DMS114 treated with DMSO at 0.1 percent for 48 hours (cell line): Measurements from ENCODE around the gene DESI2.

Experiments
- DNase-seq: peaks from one replicate; lab custom pipeline; 2025; ENCODE audit not compliant: unreplicated experiment; lab: John Stamatoyannopoulos, UW

DESI2 gene

GRCh38 chr1:244751271-244751895 lies 98.5 kb downstream of the DESI2 start:
- no peak for DNase-seq

DNA sequence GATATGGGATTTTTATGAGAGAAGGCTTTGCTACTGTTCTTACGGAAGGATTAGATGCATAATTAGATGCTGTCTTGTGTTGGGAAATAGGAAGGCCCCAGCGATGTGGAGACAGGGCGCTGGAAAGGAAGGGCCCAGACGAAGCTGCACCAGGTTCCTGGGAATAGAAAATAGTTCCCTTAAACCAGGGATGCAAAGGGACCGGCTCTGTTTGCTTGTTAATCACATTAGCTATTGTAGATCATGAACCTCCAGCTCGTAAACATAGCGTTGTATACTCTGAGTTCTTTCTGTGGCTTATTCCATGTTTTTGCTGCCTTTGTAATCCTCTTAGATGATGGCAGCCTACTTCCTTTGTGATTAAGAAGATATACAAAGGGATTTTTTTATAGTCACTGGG lies 102.7 kb downstream of the DESI2 start:
- no peak for DNase-seq

GRCh38 chr1:244757091-244757939 lies 104.4 kb downstream of the DESI2 start:
- no peak for DNase-seq
